ENCODE measurements around the gene SHISA4.

GRCh38 chr1:201900476-201900875 is 11.8 kb downstream of the SHISA4 start:
- TF ChIP-seq POLR2AphosphoS5 (IDR thresholded peaks at IDR 0.05; ENCODE audit: low read depth, low read length) (no peak), POLR2A (IDR thresholded peaks at IDR 0.05; ENCODE audit: low read depth, low read length) (no peak), TAF1 (IDR thresholded peaks at IDR 0.05; ENCODE audit: borderline replicate concordance, low read depth, low read length) (no peak)

All from GM12892 (cell line).